Measurements from ENCODE around the gene TOMM20L. TPM values are rescaled to one million over a fixed set of nuclear protein-coding genes. Genes with fewer than 3 reads are reported as not detected.
"Not testable (repeated sequence)": the region's sequence is repeated elsewhere in the genome, so short reads cannot be mapped to it uniquely, and the experiment has no call there.

The TOMM20L gene
- total RNA-seq, 1 experiment from 2014 or later: not detected

DNA sequence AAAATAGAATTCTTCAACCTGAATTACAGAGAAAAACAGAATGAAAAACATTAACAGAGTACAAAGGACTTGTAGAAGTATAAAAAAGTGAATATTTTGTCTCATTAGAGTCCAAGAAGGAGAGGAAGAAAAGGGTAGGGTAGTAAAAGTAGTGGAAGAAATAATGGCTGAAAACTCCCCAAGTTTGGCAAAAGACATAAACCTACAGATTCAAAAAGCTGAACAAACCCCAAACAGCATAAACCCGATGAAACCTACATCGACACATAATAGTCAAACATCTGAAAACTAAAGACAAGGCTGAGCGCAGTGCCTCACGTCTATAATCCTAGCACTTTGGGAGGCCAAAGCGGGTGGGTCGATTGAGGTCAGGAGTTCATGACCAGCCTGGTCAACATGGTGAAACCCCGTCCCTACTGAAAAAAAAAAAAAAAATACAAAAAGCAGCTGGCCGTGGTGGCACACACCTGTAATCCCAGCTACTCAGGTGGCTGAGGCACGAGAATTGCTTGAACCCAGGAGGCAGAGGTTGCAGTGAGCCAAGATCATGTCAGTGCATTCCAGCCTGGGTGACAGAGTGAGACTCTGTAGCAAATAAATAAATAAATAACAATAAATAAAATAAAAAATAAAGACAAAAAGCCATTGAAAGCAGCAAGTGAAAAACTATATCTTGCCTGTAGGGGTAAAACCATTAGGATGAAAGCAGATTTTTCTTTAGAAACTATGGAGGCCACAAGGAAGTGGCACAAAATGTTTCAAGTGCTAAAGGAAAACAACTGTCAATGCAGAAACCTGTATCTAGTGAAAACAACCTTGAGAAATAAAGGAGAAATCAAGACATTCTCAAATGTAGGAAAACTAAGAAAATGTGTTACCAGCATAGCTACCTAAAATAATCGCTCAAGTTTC is 20.2 kb downstream of the TOMM20L start:
- Histone ChIP-seq H3K9ac (ENCODE audit: extremely low read depth, insufficient read length, low read length) (no peak overlapping the region), H3K4ac (ENCODE audit: low read depth, low read length) (no peak overlapping the region), H3T11ph (ENCODE audit: low read length) (no peak overlapping the region), H3K79me1 (ENCODE audit: insufficient read depth, low read depth, low read length, poor library complexity, severe bottlenecking) (peaks cover 5% of the 10 kb centered on the region), H4K20me1 (ENCODE audit: control insufficient read depth, insufficient read depth, insufficient read length) (no peaks in the 10 kb centered on the region), H3K4me2 (ENCODE audit: insufficient read depth, insufficient read length, low read length) (no peak overlapping the region), H4K91ac (ENCODE audit: insufficient read length, low read depth, low read length) (no peak overlapping the region), H3K9me3 (ENCODE audit: control insufficient read depth, low read depth, low read length) (no peaks in the 10 kb centered on the region), H2BK5ac (ENCODE audit: insufficient read length, low read length) (no peak overlapping the region), H2AFZ (ENCODE audit: low read length) (no peak overlapping the region), H3K18ac (ENCODE audit: insufficient read length, low read depth, low read length) (no peak overlapping the region), H2AK5ac (ENCODE audit: insufficient read length, low read length) (no peak overlapping the region), H2BK20ac (ENCODE audit: low read depth, low read length, poor library complexity, severe bottlenecking) (no peak overlapping the region), H2BK120ac (ENCODE audit: low read depth, low read length, poor library complexity, severe bottlenecking) (no peak overlapping the region), H4K8ac (replicated peaks; ENCODE audit: insufficient read length, low read depth, low read length) (no peak overlapping the region), H3K23ac (ENCODE audit: insufficient read length, low read depth, low read length) (no peak overlapping the region), H3K79me2 (ENCODE audit: insufficient read depth, low read length) (no peaks in the 10 kb centered on the region), H3K27me3 (ENCODE audit: insufficient read depth, low read length) (no peaks in the 10 kb centered on the region), H3K14ac (ENCODE audit: insufficient read depth, low read length) (no peak overlapping the region), H2BK12ac (ENCODE audit: insufficient read length, low read depth, low read length) (no peak overlapping the region), H3K27ac (ENCODE audit: insufficient read length, low read depth, low read length) (no peak overlapping the region), H3K4me1 (ENCODE audit: insufficient read depth, low read length) (no peaks in the 10 kb centered on the region), H2BK15ac (ENCODE audit: low read depth, low read length) (no peak overlapping the region), H4K5ac (ENCODE audit: insufficient read length, low read depth, low read length) (no peak overlapping the region), H3K23me2 (ENCODE audit: insufficient read length, low read depth, low read length, poor library complexity, severe bottlenecking) (no peaks in the 10 kb centered on the region), H3K56ac (ENCODE audit: insufficient read length, low read depth, low read length) (no peak overlapping the region)
- TF ChIP-seq CTCF (conservative IDR thresholded peaks at IDR 0.05): no peak
- Mint-ChIP-seq H3K9me3 (peaks cover 0 to 3% of the 10 kb centered on the region in 2 experiments; a peak in 1 of 5 replicates), H3K27me3 (ENCODE audit: low read depth) (no peaks in the 10 kb centered on the region), H3K36me3 (ENCODE audit: insufficient read depth in 1 of 3, low read depth in 3 of 3) (peaks cover 36 to 71% (median 63%) of the 10 kb centered on the region in 3 experiments), H3K4me1 (peaks cover 9 to 10% of the 10 kb centered on the region in 2 experiments; a peak in 3 of 4 replicates), H3K4me3 (no peak overlapping the region), H3K27ac (no peak overlapping the region)
- DNase-seq: no peak
- no CpG with 5 or more reads among the region's 10 CpGs for WGBS (ENCODE audit: extremely low coverage, insufficient read length, low lambda C conversion rate)

- not testable (repeated sequence) for H4K20me1 ChIP-seq (ENCODE audit: control insufficient read depth, insufficient read depth, insufficient read length); H3K9me3 Mint-ChIP-seq; H3K27me3 Mint-ChIP-seq (ENCODE audit: low read depth); H4K5ac ChIP-seq (ENCODE audit: insufficient read length, low read depth, low read length); H3K27me3 ChIP-seq (ENCODE audit: insufficient read depth, low read length); H3K4me2 ChIP-seq (ENCODE audit: insufficient read depth, insufficient read length, low read length); H2BK20ac ChIP-seq (ENCODE audit: low read depth, low read length, poor library complexity, severe bottlenecking); H3K79me1 ChIP-seq (ENCODE audit: insufficient read depth, low read depth, low read length, poor library complexity, severe bottlenecking); H2AK5ac ChIP-seq (ENCODE audit: insufficient read length, low read length); H3K27ac Mint-ChIP-seq; H4K8ac ChIP-seq (replicated peaks; ENCODE audit: insufficient read length, low read depth, low read length); H2BK12ac ChIP-seq (ENCODE audit: insufficient read length, low read depth, low read length); H2AFZ ChIP-seq (ENCODE audit: low read length); H3T11ph ChIP-seq (ENCODE audit: low read length); H2BK120ac ChIP-seq (ENCODE audit: low read depth, low read length, poor library complexity, severe bottlenecking); H3K18ac ChIP-seq (ENCODE audit: insufficient read length, low read depth, low read length); H3K14ac ChIP-seq (ENCODE audit: insufficient read depth, low read length); H3K4ac ChIP-seq (ENCODE audit: low read depth, low read length); H3K23ac ChIP-seq (ENCODE audit: insufficient read length, low read depth, low read length); H3K9ac ChIP-seq (ENCODE audit: extremely low read depth, insufficient read length, low read length); H3K79me2 ChIP-seq (ENCODE audit: insufficient read depth, low read length); H3K56ac ChIP-seq (ENCODE audit: insufficient read length, low read depth, low read length); H2BK15ac ChIP-seq (ENCODE audit: low read depth, low read length); H3K27ac ChIP-seq (ENCODE audit: insufficient read length, low read depth, low read length); H4K91ac ChIP-seq (ENCODE audit: insufficient read length, low read depth, low read length); H3K4me3 Mint-ChIP-seq; H3K4me1 ChIP-seq (ENCODE audit: insufficient read depth, low read length); DNase-seq; H3K9me3 ChIP-seq (ENCODE audit: control insufficient read depth, low read depth, low read length); H2BK5ac ChIP-seq (ENCODE audit: insufficient read length, low read length); H3K23me2 ChIP-seq (ENCODE audit: insufficient read length, low read depth, low read length, poor library complexity, severe bottlenecking)
- Mint-ChIP-seq H3K36me3 (ENCODE audit: insufficient read depth in 1 of 3, low read depth in 3 of 3) (peaks cover 36 to 71% (median 63%) of the 10 kb centered on the region in 3 experiments), H3K4me1 (peaks cover 9 to 10% of the 10 kb centered on the region in 2 experiments; a peak in 3 of 4 replicates)
- no CpG with 5 or more reads among the region's 1 CpG for WGBS (ENCODE audit: extremely low coverage, insufficient read length, low lambda C conversion rate)
Observed at GRCh38 chr14:58416934-58417333, 21.2 kb downstream of the TOMM20L start.
